Kasumi-1 (cell line): ENCODE measurements around the gene SVOPL.
A peak's percentile ranks its signal among the peaks of the same experiment; 100 is the strongest.
"Not testable (repeated sequence)": the region's sequence is repeated elsewhere in the genome, so short reads cannot be mapped to it uniquely, and the experiment has no call there.

Experiments used
- DNase-seq, 2 experiments: peaks; one replicate each; lab custom pipeline; 2025; lab: John Stamatoyannopoulos, UW

SVOPL gene, protein sequence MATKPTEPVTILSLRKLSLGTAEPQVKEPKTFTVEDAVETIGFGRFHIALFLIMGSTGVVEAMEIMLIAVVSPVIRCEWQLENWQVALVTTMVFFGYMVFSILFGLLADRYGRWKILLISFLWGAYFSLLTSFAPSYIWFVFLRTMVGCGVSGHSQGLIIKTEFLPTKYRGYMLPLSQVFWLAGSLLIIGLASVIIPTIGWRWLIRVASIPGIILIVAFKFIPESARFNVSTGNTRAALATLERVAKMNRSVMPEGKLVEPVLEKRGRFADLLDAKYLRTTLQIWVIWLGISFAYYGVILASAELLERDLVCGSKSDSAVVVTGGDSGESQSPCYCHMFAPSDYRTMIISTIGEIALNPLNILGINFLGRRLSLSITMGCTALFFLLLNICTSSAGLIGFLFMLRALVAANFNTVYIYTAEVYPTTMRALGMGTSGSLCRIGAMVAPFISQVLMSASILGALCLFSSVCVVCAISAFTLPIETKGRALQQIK

DNA sequence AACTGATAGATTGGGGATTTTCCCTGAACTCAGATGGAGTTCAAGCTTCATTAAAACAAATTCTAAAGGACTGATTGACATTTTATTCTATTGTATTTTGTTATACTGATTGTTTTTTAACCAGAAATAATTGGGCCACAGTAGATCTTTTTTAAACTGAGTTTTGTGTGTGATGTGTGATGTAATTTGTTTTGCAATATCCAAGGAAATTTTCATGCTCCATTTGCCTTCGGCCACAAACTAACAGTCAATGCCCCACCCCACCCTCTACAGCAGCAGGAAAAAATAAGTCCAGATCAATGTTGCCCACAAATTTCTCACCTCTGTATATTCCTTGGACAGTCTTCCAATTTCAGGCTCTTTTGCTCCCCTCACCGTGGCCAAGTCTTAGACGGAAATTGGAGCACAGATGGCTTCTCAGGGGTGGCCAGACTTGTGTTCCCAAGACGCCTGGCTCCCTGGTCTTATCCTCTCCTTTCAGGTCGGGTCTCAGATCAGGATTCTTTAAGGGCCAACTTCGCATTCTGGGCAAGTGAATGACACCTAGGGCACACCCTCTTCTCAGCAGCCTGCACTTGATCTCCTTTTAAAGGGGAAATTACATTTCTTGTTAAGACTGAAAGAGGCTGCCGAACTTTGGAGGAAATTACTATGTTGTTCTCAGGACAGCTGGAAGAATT is at the start of gene SVOPL:
Gene SVOPL, minus strand, starts transcription at position 506 of the 680 bp plus-strand sequence. CDS start 22,317 bp downstream, outside the sequence.
- no peak for DNase-seq

DNA sequence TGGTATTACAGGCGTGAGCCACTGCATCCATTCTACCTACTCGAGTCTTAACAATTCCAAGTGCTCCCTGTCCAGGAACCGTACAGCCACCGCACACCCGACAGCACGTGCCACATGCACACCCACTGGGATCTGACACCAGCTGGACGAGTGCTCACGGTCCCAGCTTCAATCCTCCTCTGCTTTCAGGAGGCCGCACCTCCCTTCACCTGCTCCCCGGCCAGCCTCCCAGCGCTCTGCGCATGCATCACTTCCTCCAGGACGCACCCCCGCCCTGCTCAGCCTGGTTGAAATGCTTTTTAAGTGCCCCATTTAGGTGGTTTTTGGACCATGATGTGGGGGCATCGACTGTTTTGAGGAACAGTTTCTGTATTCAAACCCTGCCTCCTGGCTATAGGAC is 49.3 kb upstream of the SVOPL start:
- DNase-seq, result no peak

DNA sequence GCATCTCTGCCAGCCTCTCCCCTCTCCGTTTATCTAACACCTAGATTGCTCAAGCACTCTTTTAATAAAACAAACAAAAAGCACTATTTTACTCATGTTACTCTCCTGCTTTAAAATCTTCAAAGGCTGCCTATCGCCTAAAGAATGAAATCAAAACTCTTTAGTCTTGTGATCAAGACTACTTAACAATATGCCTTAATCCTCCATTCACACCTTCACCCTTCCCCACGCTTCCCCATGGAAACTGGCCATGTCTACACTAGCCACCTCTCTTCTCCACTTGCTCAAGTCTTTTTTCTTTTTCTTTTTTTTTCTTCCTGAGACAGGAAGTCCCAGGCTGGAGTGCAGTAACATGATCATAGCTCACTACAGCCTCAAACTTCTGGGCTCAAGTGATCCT is 48.8 kb upstream of the SVOPL start:
- DNase-seq, result no peak

- DNase-seq, result no peak
Observed at GRCh38 chr7:138748666-138749065, 47.5 kb upstream of the SVOPL start.

DNA sequence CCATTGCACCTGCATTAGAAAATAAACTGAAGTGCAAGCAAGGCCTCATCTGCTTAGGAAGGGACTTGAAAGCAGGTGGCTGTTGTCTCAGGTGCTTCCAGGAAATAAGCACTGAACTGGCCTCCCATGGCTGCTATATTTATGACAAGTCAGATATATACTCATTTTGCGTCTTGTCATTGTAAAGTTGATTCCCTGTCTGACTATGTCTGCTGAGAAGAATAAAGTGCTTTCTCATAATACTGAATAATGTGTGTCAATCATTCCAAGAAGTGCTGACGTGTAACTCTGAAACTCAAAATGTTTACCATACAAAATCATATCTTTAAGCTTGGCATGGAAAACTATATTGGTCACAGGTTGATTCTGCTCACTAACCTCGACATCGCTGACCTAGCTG is 44.9 kb upstream of the SVOPL start:
- no peak for DNase-seq

DNA sequence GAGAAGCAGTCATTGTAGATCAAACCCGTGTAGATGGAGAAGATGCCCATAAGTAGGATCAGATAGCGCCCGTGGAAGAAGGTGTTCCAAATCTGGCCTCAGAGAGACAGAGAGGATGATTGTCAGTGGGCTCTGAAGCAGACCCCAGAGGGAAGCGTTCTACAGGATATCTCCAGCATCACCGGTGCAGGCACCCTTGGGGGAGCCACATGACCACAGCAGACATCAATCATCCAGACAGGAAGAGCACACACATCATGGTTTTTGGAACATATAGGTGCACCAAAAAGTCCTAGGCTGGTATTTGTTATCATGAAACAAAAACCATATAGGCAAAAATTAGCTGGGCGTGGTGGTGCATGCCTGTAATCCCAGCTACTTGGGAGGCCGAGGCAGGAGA is 44.0 kb upstream of the SVOPL start:
- no peak for DNase-seq

DNA sequence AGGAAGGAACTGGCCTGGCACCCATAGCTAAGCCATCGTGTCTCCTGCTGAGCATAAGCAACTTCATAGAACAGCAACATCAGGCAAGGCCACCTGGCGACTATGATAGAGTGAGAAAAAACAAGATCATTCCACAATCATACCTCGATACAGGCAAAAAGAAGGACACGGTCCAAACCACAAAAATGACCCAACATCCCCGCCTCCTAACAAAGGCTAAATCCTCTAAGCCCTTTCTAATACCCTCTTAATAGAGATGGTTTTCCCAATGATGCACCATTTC is 40.2 kb upstream of the SVOPL start:
- no peak for DNase-seq

- no peak for DNase-seq
Observed at GRCh38 chr7:138739859-138740258, 38.7 kb upstream of the SVOPL start.

DNA sequence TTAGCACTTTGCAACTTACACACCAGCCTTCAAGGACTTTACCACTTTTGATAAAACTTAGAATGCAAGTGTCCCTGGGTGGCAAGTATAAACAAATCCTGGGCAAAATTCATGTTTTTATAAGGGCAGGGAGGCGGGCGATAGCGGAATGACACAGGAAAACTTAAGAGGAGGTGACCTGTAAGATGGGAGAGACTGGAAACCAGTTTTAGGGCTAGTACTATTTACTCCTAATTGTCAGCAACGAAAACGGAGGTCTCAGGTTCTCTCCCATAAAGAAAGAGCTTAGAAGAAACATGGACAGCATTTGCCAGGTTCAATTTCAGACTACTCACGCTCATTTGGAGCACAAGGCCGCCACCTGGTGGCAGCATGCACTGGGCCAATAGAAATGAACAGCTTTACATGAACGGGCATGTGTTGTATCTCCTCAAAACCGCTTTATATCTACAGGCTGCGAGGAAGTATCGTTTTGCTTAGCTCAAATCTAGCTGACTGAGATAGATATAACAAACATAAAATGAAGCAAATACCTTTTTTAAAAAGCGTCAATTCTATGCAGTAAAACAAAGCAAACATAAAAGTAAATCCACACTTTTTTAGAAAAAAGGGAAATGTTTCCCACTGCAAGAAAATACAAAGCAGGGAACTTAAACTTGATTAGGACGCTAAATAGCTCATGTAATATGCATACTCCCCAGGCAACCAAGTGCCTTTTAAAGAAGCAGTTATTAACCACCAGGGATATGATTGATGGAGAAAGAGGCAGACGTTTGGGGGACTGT is 37.6 kb upstream of the SVOPL start:
- DNase-seq, result peak; percentile 90 to 91

DNA sequence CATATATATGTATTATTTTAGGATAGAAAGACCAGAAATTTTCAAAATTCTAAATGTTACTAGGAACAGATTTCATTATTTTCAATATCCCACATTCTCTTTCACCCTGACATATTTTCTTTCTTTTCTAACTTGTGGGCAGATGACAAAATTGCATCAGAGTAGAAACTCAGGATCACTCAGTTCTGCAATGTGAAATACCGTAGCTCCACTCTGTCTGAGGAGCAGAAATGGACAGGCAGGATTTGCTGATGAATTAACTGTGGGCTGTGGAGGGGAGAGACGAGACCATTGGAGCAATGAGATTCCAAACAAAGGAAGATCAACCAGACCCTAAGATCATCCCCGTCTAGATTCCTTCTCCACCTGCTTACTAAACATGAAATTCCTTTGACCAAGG is 37.0 kb upstream of the SVOPL start:
- peak in 1 of 2 experiments; percentile 25 for DNase-seq

- DNase-seq, result no peak
Observed at GRCh38 chr7:138735399-138735798, 34.2 kb upstream of the SVOPL start.

GRCh38 chr7:138731733-138732132 is 30.6 kb upstream of the SVOPL start:
- not testable (repeated sequence) for DNase-seq

DNA sequence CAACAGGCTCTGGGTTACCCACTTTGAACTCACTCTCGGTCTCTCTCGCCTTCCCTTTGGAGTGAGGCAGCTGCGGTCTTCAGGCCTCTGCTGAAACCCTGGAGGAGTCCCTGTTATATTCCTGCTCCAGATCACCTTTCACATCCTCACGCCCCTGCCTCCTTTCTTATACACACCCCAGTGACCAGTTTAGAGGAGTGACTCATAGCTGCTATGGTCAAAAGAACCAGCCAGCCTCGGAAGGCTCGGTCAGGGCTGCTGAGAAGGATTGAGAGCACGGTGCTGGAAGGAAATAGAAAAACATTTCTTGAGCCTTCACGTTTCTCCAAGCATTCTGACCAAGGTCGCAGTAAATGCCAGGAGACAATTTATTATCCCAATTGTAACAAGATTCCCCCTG is 28.3 kb upstream of the SVOPL start:
- DNase-seq, result no peak

DNA sequence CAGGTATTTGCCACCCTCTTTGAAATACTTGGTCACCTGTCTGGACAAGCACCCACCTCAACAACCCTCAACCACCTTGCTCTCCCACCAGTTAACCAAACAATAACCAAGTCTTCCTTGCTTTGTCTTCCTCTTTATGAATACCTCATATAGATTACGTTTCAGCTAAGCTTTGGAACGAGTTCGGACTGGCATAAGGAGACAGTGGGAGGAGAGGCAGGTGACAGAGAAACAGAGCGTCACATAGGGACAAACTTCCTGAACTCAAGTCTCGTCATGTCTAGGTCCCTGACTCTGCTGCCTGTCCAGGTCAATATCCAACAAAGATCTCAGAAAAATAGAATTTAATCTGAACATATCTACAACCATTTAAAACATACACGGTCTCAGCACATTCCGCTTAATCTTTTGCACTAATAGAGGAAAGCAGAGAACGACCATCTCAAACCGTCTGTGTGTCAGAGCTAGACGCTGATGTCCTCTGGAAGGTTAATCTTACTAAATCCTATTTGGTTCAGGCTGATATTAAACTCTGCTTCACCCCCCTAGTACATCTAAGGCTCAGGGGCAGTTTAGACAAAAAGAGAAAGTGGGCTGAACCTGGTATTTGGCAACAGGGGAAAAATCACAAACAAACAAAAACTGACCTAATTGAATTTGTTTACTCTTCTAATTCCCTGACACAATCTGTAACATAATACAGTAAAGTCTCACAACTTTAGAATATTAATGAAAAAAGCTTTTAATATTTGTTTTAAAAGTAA is 26.4 kb upstream of the SVOPL start:
- DNase-seq, result no peak

DNA sequence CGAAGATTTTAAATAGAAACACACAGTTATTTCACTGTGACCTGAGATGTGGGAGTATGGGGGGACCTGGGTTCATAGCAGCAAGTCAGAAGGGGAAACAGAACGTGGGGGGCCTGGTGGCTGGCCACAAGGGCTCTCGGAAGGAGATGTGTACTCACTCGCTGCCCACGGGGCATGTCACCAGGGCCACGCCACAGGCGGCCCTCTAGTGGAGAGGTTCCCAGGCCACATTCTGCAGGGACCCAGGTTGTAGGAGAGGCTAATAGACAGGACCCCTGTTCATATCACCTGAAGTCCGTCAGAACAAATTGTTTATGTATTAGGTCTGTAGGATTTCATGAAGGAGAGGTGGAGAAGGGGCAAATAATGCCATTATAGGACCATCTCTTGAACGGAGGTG is 25.1 kb upstream of the SVOPL start:
- no peak for DNase-seq

- DNase-seq, result peak; percentile 41 to 46
Observed at GRCh38 chr7:138720286-138720685, 19.1 kb upstream of the SVOPL start.

DNA sequence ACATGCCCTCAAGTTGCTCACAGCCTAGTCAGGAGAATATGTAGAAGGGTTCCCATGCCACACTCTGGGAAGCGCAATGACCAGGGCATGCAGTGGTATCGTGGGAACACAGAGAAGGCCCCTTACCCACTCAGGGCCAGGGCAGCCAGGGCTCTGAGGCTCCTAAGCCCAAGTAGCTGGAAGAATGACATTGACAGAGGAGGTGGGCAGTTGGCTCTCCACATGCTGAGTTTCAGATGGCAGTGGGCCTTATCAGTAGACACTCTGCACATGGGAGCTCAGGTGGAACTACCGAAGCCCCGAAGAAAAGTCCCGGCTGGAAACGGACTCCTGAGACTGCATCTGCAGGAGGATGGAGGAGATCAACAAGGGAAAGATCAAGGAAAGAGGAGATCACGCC is 15.7 kb upstream of the SVOPL start:
- no peak for DNase-seq

DNA sequence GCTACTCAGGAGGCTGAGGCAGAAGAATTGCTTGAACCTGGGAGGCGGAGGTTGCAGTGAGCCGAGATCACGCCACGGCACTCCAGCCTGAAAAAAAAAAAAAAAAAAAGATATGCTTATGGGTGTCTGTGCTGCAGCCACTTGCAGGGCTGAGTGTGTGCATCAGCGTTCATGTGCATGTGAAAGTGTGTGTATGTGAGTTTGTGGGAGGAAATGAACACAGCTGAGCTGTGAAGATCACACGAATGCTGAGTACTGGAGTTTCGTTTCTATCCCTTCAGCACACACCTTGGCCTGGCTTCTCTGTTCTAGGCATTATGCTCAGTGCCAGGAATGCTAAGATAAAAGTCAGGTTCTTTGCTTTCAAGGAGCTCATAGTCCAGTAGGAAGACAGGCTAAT is 12.0 kb upstream of the SVOPL start:
- DNase-seq, result no peak

- DNase-seq, result no peak
Observed at GRCh38 chr7:138712652-138713051, 11.5 kb upstream of the SVOPL start.

GRCh38 chr7:138710536-138711385 is 9.6 kb upstream of the SVOPL start:
- DNase-seq, result no peak

GRCh38 chr7:138705167-138705566 is 4.0 kb upstream of the SVOPL start:
- peak; percentile 73 to 79 for DNase-seq
